Activated CD8-positive, alpha-beta memory T cell treated with anti-CD3 and anti-CD28 coated beads, Interleukin-2, amount 50 U/mL, for 48 hours (primary cell): ENCODE measurements around the gene PDAP1.
"Not testable (repeated sequence)": the region's sequence is repeated elsewhere in the genome, so short reads cannot be mapped to it uniquely, and the experiment has no call there.

Source experiments
- DNase-seq: peaks from one replicate; pipeline ENCODE4 v3.0.0-alpha.2; 2020

The PDAP1 gene

DNA sequence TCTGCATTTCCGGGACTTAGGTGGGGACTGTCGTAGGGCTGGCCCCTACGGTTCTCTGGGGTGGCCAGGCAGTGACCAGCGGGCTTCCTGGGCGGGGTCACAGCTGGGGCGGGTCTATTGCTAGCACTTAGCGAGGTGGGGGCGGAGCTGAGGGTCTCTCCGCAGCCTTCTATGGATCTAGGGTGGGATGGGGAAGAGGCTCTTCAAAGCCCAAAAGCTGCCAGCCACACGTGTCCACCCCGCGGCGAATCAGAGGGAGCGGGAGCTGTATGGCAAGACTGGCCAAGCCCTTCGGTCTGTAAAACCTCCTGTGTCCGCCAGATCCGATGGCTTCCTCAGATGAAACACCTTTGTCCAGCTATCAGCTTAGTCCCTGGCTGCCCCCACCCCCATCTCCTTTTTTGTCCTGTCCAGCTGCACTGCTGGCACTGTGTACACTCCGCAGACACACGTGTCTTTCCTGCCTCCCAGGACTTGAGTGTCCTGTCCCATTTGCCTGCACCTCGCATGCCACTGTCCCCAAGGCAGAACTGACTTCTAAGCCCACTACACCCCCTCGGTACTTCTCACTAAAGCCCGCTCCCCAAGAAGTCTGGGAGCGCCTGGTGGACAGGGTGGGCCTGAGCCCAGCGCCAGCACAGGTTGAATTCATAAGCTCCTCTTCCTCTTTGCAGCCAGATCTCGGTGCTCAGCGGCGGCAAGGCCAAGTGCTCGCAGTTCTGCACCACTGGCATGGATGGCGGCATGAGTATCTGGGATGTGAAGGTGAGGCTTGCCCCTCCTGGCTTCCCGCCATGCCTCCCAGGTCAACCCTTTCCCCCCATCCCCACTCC is 14.8 kb downstream of the PDAP1 start:
- DNase-seq = no peak

DNA sequence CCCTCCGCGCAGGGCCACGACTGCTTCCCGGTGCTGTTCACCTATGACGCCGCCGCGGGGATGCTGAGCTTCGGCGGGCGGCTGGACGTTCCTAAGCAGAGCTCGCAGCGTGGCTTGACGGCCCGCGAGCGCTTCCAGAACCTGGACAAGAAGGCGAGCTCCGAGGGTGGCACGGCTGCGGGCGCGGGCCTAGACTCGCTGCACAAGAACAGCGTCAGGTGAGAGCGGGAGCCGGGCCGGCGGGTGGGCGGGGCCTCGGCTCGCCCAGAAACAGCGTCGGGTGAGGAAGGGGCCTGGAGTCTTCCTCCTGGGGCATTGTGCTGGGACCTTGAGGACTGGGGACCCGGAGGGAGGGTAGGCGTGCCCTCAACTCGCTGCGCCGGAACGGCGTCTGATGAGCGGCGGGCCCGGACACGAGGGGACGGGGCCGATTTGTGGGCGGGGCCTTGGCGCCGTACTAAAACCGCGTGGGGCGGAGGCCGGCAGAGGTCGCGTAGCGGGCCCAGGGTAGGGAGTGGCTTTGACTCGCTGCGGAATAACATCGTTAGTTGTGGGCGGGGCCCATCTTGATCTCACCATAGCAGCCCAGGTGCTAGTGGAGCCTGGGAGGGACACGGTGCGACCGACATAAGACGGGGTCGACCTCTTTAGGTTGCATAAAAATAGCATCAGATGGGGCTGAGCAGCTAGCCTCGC is 15.6 kb downstream of the PDAP1 start:
- DNase-seq = peak; percentile 87

DNA sequence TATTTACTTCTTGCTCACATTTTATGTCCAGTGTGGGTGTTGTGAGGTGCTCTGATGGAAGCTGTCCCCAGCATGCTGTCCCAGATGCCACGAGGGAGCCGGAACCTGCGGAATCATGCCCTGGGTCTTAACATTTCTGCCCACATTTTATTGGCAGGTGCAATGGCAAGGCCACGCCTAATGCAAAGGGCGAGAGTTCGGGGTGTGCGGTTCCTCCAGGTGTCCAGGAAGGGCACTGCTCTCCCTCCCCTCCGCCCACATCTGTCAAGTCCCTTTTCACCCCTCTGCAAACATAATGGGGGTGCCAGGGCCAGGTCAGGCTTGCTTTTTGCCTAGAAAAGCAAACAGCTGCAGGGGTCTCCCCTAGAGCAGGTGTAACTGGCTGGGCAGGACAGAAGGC is 16.4 kb downstream of the PDAP1 start:
- no peak for DNase-seq

DNA sequence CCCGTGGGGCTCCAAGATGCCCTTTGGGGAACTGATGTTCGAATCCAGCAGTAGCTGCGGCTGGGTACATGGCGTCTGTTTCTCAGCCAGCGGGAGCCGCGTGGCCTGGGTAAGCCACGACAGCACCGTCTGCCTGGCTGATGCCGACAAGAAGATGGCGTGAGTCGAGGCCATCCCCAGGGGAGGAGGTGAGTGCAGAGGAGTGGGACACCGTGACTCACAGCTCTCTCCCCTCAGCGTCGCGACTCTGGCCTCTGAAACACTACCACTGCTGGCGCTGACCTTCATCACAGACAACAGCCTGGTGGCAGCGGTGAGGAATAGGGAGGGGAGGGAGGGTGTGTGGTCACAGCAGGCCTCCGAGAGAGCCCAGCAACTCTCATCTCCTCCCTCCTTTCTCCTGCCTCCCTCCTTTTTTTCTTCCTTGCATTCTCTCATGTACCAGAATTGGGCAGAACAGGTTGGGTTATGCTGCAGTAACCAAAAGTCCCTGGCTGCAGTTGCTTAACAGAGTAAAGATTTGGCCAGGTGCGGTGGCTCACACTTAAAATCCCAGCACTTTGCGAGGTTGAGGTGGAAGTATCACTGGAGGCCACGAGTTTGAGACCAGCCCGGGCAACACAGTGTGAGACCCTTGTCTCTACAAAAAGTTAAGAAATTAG is 17.3 kb downstream of the PDAP1 start:
- DNase-seq = no peak

DNA sequence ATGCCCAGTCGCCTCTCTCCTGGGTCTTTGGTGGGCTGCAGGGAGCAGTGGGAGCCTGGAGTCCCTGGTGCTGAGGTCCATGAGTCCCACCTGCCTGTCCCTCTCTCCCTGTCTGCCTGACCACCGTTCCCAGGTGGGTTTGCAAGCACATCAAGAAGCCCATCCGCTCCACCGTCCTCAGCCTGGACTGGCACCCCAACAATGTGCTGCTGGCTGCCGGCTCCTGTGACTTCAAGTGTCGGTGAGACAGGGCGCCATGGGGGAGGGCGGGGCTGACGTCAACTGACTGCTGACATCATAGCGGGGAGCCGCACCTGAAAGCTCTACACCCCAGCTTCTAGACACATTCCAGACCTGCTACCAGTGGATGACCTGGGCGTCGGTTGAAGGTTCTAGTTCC is 18.6 kb downstream of the PDAP1 start:
- no peak for DNase-seq

- no peak for DNase-seq
These were observed 20.5 kb downstream of the PDAP1 start for GRCh38 chr7:99387912-99388311.

- not testable (repeated sequence) for DNase-seq
These were observed 21.2 kb downstream of the PDAP1 start for GRCh38 chr7:99387239-99387635.

- DNase-seq = no peak
These were observed 21.7 kb downstream of the PDAP1 start for GRCh38 chr7:99386584-99387238.

DNA sequence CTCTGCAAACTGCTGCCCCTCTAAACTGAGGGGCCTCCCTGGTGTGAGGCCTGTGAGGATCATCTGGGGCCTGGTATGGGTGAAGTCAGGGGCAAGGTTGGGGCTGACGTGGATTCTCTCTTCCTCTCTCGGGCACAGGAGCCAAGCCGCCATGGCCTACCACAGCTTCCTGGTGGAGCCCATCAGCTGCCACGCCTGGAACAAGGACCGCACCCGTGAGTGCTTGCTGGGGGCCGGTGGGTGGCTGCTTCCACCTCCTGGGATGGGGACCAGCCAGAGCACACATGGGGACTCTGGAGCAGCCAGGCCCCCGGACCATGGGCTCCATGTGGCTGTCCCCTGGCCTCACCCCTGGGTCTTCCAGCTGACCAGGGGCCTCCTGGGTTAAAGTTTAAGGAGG is 22.8 kb downstream of the PDAP1 start:
- no peak for DNase-seq

- no peak for DNase-seq
These were observed 23.9 kb downstream of the PDAP1 start for GRCh38 chr7:99384523-99384922.

GRCh38 chr7:99383791-99384370 is 24.5 kb downstream of the PDAP1 start:
- no peak for DNase-seq

- DNase-seq = no peak
These were observed 25.2 kb downstream of the PDAP1 start for GRCh38 chr7:99383203-99383602.

DNA sequence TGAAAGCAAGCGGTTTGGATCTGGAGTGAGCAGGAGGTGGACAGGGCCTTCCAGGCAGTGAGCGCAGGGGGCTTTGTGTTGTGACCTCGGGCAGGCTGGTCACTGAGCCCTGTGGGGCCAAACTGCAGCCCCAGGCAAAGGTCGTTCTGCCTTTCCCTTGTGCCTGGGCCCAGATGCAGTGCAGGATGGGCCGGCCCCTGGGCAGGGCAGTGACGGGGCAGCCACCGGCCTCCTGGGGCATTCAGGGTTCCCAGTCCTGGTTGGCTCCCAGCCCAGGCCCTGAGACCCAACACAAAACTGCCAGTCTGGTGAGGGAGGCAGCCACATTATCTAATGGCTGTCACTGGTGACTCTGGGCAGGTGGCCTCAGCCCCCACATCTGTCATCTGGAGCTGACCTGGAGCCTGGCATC is 26.7 kb downstream of the PDAP1 start:
- DNase-seq = no peak

DNA sequence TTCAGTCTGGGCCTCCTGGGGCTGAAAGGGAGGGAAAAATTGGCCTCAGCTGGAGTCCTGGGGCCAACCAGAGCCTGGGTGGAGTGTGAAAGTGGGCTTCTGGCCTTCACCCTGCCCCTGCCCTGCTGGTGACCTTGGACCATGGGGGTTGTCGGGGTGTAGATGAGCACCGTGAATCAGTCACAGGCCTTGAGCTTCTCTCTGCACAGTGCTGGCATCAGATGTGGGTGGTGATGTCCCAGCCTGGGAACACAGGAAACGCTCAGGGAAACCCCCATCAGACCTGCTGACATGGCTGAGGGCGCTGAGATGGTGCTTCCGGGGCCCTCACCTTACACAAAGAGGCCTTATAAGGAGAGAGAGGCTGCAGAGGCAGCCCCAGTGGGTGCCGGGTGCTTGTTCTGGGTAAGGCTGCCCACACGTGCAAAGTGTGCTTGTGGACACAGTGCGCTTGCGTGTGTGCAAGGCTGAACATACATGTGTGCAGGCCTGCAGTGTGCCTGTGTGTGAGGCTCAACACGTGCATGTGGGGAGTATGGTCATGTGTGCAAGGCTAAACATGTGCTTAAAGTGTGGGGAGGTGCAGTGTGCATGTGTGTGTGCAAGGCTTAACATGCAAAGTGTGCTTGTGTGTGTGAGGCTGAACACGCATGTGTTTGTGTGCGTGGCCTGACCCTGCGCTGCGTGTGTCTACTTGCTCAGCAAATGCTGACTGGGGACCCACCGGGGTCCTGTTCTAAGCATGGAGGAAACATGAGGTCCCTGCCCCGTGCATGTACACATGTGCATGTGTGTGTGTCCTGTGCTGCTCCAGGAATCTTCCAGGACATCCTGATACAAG is 27.4 kb downstream of the PDAP1 start:
- peak; percentile 91 for DNase-seq

DNA sequence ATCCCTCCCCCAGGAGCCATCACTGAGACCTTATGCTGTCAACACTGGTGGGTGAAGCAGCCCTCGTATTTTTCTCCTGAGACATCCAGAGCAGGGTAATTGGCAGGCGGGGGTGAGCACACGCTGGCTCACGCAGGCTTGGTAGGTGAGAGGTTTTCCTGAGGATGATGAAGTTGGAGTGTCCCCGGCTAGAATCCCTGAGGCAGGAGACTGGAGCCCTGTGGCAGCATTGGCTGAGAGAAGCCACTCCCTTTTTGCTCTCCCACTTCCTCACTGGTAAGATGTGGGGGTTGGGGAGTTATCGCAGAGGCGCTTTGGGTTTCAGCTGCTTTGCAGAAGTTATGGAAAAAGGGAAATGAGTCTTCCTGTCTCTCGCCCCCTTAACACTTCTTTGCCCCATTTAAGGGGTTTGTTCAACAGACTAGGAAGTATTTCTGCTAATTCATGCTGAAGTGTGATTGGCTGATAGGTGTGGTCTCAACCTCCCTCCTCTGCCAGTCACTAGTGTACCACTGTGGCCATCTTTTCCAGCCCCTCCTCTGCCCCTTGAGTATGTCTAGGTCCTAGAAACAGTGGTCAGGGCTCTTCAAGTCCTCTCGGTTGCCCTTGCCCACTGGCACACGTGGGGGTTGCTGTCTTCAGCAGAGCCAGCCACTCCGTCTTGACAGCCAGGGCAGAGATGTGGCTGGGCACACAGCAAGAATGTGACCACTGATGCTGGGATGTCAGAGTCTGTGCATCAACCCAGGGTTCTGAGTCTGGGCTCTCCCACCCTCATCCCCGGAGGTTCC is 28.2 kb downstream of the PDAP1 start:
- peak; percentile 74 for DNase-seq

DNA sequence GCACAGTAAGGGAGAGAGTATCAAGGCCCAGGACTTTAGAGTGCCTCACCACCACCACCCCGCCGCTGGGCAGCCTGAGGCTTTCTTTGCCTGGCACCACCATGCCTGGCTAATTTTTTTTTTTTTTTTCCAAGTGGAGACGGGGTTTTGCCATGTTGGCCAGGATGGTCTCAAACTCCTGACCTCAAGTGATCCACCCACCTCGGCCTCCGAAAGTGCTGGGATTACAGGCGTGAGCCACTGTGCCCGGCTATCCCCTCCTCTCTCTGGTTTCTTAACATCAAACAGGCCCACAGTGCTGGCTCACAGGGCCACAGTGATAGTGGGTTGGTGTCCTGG is 28.7 kb downstream of the PDAP1 start:
- not testable (repeated sequence) for DNase-seq

DNA sequence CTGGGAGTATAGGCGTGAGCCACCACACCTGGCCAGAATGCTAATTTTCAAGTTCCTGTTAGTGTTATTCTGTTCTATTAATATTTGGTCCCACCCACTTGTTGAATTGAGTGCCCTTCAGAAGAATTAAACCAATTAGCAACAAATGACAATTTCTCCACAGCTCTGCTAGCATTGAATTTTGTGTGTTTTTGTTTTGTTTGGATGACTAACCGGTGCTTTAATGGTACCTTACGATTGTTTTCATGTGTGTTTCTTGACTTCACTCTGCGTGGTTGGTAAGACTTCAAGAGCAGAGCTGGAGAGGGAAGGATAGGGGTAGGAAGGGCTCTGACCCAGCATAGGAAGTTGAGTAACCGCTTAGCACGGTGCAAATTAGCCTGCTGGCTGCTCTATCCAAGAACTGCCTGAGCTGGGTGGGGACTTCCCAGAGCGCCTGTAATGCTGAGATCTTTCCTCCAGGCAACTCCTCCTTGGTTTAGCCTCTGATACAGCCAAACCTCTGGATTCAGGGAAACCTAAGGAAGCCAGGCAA is 29.3 kb downstream of the PDAP1 start:
- no peak for DNase-seq

GRCh38 chr7:99375070-99375807 is 33.2 kb downstream of the PDAP1 start:
- peak; percentile 83 for DNase-seq

- peak; percentile 92 for DNase-seq
These were observed 34.0 kb downstream of the PDAP1 start, which contains the start of gene ARPC1B for GRCh38 chr7:99374111-99375064. Gene ARPC1B, plus strand, starts transcription at chr7:99374730. Its CDS starts 10,985 bp downstream, at chr7:99385715.
